DMS153 treated with DMSO at 0.1 percent for 48 hours (cell line): Measurements from ENCODE around the gene TRMT44.

ENCODE experiments used
- DNase-seq: peaks from one replicate; lab custom pipeline; 2025; ENCODE audit not compliant: unreplicated experiment; lab: John Stamatoyannopoulos, UW

Gene TRMT44

DNA sequence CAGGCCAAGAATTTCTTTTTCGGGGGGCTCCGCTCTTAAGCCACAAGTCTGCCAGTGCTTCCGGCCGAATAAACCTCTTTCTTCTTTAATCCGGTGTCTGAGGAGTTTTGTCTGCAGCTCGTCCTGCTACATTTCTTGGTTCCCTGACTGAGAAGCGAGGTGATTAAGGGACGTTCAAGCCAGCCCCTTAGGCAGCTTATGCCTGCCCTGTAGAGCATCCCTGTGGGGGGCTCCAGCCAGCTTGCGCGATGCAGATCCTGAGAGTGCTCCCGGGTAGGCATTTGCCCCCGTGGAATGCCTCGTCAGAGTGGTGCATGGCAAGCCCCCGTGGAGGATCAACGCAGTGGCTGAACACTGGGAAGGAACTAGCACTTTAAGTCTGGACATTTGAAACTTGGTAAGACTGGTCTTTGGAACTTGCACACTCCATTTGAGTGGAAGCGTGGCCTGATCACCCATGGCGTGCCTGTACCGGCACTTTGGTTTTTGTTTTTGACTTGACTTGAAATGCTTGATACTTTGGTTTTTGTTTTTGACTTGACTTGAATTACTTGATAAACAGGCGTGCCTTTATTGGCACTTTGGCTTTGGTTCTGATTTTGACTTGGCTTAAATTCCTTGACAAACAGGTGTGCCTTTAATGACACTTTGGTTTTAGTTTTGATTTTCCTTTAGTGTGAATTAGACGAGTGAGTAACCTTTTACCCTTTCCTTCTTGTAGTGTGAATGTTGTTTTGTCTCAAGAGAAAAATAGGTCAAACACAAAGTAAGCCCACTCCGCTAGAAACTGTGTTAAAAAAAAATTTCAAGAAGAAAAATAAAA, 6.1 kb upstream of the TRMT44 start:
- DNase-seq = no peak

DNA sequence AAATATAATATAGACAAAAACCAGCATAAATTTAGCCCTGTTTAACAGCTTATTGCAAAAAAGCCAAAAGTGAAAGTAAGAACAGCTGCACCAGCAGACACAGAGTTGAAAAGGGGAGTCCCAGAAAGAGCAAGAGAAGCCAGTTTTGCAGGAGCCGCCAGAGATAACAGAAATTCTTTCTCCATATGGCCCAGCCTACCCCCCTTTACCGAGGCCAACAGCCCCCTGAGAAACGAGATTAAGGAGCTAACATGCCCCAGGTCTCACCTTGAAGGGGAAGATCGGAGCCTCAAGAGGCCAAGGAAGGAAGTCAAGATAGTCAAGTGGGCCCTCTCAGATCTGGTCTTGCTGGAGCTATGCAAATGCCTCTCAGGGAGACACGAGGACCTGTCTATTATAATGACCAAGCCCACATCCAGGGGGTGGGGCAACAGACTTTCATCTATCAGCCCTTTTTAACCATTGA, 4.9 kb upstream of the TRMT44 start:
- DNase-seq = no peak

DNA sequence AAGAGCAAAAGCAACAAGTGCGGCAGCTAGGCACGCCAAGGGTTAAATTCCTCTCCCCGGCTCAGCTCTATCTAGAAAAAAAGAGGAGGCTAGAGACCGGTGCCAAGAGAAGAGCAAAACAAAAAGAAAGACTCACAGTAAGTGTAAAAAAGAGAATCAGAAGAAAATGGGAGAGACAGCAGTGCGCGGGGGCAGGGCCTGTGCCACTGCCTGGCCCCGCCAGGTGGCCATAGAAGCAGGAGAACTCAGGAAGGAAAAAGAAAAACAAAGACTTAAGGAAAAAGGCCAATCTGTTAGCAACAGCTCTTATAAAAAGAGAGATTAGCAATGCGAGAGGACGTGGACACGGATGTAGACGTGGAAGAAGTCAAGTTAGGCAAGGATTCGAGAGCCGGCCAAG, 3.3 kb upstream of the TRMT44 start:
- DNase-seq = no peak

DNA sequence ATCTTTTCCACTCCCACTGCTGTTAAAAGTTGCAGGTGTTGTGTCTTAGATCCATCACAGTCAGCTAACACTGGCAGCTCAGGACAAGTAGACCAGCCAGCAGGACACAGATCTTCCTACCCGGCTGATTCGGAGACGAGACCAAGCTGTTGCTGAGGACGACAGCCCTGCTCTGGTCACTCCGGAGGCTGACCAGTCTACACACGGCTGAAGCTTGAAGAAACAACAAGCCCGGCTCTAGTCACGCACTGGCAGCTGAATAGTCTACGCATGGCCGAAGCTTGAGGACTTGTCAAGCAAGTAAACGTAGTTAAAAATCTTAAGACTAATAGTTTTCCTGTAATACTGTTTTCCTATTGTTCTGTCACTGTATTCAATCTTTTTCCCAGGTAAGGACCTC, 1.8 kb upstream of the TRMT44 start:
- DNase-seq = no peak

DNA sequence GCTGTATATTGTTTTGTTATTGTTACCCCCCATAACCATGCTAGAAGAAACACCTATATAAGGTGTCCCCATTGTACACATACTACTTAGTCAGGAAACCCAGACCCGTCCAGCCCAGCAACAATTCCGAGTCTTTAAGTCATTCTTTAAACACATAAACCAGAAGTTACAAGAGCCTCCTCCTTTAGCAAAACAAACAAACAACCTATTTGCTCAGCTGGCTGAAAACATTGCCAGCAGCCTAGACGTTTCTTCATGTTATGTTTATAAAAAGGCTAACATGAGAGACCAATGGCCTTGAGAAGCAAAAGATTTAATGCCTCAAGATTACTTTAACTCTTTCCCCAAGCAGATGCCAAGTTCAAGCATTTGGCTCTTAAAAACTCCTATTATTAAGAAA, 1.4 kb upstream of the TRMT44 start:
- no peak for DNase-seq

DNA sequence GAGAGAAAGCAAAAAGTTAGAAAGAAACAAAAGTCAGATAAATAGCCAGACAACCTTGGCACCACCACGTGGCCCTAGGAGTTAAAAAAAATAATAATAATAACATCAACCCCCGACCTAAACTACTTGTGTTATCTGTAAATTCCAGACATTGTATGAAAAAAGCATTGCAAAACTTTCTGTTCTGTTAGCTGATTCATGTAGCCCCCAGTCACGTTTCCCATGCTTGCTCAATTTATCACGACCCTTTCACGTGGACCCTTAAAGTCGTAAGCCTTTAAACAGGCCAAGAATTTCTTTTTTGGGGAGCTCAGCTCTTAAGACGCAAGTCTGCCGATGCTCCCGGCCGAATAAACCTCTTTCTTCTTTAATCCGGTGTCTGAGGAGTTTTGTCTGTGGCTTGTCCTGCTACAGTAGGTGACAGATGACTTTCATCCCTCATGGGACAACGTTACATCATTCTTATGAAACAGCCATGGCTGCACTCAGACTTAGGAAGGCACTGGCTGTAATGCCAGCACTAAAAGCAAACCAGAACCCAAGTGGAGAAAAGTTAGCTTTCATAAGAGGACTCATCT, 574 bp upstream of the TRMT44 start:
- DNase-seq = no peak

DNA sequence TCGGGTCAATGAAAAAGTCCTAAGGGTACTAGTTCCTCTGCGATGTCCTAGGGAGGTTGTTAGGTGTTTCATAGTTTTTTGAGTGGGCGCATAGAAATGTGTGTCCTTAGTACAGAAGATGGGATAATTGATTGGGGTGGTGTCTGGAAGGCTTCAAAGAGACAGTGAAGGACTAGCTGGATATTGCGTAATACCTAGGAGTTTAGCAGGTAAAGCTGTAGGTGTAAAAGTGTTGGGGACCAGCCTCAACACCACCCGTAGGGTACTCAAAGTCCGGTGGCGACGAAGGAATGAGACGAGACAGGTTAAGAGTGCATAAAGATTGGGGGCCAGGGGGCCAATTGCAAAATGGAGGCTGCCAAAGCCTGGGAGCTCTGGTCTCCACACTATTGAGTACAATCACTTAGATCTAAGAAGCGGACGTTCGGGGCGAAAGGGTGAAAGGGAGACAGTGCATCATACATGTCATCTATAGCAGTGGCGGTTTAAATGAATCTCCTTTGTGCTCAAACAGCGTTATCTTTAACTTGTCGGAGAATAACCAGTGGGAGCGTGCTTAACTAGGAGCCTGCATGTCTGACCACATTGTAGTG, 1.0 kb downstream of the TRMT44 start:
- DNase-seq = no peak

DNA sequence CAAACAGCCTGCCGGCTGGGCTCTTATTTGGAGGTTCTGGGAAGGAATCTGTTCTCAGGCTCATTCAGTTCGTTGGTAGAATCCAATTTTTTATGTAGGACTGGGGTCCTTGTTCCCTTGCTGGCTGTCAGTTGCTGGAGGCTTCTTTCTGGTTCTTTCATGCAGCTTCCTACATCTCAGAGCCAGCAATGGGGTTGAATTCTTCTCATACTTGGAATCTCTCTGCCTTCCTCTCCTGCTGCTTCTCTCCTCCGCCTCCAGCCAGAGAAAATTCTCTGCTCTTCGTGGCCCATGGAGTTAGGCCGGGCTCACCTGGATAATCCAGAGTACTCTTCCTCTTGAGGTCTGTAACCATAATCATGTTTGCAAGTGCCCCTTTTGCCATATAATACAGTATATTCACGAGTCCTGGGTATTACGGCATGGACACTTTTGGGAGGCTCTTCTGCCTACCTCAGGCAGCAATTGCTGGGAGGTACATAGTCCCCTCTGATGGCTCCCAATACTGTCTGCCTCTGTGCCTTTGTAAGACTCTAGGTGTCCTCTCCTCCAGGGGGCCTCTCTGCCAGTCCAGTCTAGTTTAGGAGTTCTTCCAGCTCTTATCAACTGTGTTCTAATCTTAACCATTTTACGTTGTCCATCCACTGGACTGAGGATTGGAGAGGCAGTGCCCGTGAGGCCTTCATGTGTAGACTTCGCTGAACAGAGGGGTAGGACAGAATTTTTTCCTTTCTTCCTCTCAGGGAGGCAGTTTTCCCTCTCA, 2.2 kb downstream of the TRMT44 start:
- DNase-seq = no peak

DNA sequence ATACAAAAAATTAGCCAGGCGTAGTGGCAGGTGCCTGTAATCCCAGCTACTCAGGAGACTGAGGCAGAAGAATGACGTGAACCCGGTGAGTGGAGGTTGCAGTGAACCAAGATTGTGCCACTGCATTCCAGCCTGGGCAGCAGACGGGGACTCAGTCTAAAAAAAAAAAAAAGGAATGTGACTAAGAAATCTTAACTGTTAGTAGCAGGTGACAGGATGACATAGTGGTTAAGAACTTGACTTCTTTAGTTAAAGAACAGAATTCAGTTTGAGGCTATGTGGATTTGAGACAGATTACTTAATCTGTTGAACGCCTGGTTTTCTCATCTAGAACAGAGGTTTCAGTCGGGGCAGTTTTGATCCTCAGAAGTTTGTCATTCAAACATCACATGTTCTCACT, 3.2 kb downstream of the TRMT44 start:
- no peak for DNase-seq

DNA sequence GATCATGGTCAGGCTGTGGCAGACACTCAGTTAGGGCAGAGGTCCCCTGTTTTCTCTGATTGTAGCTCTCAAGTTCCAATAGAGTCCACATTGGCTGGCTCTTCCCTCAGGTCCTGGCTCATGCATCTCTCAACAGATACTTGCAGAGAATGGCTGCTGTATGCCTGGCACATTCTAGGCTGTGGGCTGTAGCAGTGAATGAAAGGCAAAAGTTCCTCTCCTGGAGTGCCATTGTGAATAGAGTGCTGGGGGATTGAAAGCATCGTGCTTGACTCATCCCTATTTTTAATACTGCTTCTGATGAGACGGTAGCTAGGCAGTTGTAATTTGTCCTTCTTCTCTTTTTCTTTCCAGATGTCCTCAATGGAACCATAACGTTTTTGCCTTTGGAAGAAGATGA, 5.5 kb downstream of the TRMT44 start:
- no peak for DNase-seq

DNA sequence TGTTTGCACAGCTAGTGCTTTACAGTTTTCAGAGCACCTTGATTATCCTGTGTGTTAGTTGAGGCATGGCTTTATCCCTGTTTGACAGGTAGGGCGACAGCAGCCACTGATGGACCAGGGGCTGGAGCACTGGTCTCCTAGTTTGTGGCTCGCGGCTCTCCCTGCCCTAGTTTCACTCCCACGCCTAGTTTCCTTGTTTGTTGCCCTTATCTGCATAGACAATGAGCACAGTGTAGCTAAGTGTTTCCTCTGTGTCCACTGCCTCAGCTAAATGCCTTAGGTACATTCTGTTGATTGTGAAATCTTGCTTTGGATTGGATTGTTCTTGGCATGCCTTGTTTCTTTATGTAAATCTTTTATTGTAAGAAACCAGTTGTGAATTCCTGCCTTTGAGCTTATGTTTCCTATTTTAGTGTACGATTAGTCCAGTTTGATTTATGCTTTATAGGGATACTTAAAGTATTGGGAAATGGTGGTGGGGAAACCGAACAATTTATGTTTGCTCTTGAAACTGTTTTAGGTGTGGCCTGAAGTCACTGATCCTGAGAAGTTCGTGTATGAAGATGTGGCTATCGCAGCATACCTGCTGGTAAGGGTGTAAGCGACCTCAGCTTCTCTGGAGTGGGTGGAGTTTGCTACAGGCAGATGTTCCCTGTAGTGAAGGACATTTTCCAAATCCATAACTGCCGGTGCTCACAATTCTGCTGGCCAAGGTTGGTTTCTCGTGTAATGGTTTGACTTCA, 11.0 kb downstream of the TRMT44 start:
- no peak for DNase-seq

DNA sequence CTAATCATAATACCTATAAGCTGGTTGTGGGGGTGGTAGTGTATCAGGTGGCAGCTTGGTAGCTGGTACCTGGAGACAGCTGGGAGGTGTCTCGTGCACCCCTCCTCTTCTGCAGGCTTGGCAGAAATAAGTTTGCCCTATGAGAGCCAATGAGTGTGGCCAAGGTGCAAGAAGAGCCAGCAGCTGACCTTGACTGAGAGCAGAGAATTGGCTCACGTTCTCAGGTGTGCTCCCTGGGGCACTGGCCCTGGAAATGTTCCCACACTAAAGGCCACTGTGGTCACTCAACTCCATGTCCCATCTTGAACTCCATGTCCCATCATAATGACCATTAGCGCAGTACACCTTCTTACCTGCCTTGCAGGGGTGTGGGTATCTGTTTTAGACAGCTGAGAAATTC, 13.4 kb downstream of the TRMT44 start:
- DNase-seq = no peak

DNA sequence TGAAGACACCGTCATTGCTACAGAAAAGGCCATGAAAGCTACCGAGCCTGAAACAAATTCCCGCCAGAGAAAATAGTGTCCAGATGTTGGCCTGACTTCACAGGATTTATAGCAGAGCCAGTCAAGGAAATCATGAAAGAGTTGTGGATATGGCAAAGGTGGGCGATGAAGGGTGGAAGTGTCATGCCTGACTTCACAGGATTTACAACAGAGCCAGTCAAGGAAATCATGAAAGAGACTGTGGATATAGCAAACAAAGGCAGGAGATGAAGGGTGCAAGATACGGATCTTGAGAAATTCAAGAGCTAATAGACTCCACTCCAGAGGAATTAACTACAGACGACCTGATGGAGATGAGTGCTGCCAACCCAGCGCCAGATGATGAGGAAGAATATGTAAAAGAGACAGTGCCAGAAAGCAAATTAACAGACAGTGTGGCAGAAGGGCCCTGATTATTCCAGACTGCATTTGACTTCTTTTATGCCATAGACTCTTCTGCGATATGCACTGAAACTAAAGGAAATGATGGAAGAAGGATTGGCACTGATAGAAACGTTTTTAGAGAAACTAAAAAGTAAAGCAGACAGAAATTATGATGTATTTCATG, 17.2 kb downstream of the TRMT44 start:
- no peak for DNase-seq

DNA sequence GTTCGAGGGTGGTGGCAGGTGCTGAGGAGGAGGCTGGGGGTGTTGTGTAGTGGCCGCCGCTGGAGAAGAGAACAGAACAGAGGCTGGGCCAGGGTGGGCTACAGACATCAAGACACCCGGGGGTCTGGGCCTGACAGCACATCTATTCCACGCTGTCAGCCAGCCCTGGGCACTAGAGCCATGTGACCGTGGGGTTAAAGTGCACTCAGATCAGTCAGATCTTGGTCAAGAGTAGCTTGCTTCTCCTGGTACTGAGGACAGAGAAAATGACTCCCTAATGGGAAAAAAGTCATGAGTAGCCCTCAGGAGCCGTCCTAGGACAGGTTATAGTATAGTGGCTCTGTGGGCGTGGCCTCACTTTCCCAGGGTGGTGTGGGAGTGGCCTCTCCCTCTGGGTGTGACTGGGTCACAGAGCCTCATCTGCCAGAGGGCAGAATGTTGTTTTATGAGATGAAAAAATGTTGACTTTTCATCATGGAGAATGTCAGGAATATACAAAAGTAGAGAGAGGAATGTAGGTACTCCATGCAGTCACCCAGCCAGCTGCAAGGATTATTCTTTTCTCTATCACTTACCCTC, 19.4 kb downstream of the TRMT44 start:
- no peak for DNase-seq

DNA sequence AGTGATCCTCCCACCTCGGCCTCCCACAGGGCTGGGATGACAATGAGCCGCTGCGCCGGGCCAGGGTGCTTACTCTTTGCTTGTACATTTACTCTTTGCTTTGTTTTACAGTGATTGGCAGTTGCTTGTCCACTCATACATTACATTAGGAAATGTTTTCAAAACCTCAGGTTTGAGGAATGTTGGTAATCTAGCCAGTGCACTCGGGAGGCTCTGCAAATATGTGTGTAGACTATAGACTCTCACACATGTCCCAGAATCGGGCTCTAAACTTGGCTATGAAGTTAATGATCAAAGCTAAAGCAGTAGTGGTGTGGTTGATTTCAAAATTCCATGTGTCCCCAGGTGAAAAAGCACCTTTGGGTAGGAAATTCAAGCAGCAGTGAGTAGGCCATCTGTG, 20.5 kb downstream of the TRMT44 start:
- DNase-seq = no peak

DNA sequence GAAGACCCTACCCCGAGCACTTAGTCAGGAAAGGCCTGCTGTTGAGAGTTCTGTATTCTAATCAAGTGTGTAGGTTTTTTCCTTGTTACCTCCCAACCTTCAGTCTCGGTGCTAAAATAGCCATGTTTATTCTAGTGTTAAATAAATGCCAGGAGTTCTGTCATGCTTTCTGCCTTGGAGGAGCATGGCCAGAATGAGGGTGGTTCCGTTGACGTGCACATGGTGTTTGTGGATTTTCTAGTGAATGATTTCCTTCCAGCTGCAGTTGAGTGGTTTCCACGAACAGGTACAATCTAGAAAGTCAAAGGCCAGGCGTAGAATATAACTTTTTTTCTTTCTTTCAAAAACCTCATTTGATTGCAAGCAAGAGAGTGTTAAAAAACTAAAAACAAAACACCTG, 21.0 kb downstream of the TRMT44 start:
- DNase-seq = no peak

DNA sequence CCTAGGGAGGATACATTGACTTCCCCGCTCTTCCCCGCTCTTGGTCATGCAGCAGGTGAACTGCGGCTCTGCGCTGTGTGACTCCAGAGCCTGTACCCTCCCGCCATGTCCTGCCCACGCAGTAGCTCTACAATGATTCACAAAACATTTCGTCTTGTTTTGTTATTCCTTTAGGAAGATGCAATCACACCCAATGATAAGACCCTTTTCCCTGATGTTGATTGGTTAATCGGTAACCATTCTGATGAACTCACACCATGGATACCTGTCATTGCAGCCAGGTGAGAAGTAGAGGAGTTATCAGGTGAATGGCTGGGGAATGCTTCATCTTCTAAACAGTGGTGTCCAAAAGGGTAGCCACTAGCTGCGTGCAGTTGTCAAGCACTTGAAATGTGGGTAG, 23.2 kb downstream of the TRMT44 start:
- DNase-seq = no peak

DNA sequence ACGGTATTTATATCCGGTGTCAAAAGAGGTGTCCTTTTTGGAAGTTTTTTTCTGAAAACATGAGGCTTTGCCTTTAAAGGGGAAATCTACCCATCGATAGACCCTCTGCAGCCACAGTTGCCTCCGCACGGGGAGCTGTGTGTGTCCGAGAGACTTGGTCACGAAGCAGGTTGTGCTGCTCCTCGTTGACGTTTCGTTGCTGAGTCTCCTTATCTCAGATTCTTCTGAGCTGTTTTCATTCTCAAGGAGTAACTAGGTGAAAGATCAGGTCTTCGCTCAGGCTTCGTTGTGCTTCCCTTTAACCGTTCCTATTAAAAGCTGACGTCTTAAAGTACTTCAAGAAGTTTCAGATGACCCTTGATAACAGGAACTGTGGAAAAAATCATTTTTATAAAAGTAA, 23.8 kb downstream of the TRMT44 start:
- no peak for DNase-seq

DNA sequence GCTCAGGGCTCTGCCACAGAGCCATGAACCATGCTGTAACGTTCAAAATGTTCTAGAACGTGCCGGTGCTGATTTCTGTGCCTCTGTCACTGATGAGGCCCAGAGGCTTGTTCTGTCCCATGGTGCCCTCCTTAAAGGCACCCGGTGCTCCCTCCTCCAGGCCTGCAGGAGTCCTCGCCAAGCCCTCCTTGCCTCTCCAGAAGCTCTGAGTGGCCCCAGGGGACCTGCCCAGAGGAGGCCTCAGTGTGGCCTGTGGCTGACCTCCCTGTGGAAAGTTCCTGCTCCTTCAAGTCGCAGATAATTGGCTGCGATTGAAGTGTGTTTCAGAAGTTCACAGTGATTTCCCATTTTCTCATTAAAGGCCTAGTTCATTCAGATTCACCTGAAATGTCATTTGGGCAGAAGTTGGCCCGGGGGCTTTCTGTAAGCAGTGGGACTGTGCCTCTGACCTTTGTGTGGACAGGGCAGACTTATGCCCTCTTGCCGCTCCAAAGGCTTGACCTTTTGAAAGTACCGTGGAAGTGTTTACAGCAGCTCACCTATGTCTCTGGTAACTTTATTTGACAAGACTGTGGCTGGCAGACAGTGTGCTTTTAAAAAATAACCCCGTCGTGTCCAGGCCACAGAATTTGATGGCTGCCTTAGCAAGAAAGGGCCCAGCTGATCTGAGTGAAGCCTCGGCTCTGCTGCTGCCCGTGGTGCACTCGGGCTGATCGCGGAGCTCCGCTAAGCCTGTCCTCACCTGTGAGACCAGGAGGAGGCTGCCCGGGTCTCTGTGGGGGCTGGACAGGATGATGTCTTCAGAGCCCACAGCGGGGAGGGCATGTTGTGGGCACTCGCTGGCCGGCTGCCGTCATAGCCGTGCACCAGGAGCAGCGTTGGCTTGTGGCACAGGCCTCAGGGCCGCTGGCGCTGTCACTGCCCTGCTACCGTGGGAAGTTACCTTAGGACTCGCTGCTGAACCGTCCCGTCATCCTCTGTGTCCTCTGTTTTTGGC, 25.3 kb downstream of the TRMT44 start:
- DNase-seq = no peak
